ENCODE measurements around the gene C13orf42.

- TF ChIP-seq CTCF (IDR thresholded peaks at IDR 0.05) (no peak), POLR2AphosphoS5 (IDR thresholded peaks at IDR 0.05) (no peak), POLR2A (IDR thresholded peaks at IDR 0.05) (no peak), EP300 (IDR thresholded peaks at IDR 0.05; ENCODE audit: low read depth) (no peak)
Measured at GRCh38 chr13:51052581-51052980, 58.5 kb downstream of the C13orf42 start.
